Measurements from ENCODE around the gene ADAMTS17.

ADAMTS17 gene

GRCh38 chr15:100245855-100246254 lies 95.9 kb downstream of the ADAMTS17 start:
- DNase-seq = no peak

GRCh38 chr15:100245487-100245820 lies 96.3 kb downstream of the ADAMTS17 start:
- no peak for DNase-seq

DNA sequence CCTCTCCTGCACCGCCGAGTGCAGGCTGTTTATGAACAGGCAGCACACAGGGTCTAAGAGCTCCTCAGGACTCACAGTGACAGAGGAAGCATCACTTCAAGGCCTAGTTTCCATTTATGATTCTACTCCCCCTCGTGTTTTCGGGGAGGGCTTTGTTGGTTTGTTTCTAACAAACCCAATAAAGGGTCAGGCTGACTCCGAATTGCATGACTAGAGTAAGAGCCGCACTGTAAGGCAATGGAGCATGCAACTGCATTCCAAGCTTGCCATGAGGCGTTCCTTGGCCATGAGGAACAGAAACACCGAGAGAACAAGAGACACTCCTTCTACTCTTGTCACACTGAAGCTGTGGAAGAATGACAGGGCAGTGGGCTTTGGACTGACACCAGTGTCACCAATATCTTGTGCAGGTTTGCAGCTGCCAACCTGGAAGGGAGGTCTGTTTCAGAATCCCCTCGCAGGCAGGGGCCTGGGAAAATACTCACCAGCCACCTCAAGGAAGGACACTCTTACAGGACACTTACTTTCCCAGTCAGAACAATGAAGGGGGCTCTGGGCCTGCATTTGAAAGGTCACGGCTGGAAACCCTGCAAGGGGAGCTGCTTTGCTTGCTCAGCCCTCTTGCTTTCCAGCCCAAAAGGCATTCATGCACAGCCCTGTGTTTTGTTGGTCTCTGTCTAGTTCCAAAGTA lies 96.8 kb downstream of the ADAMTS17 start:
- DNase-seq = no peak

DNA sequence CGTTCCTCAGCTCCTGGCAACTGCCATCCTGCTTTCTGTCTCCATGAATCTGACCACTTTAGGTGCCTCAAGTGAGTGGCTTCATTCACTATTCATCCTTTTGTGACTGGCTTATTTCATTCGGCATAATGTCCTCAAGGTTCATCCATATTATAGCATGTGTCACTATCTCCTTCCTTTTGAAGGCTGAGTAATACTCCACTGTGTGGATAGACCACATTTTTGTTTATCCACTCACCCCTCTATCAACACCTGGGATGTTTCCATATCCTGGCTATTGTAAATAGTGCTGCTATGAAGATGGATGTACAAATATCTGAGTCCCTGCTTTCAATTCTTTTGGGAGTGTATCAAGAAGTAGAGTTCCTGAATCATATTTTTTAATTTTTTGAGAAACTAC lies 98.8 kb downstream of the ADAMTS17 start:
- no peak for DNase-seq

GRCh38 chr15:100241572-100242482 lies 99.9 kb downstream of the ADAMTS17 start:
- DNase-seq = no peak

DNA sequence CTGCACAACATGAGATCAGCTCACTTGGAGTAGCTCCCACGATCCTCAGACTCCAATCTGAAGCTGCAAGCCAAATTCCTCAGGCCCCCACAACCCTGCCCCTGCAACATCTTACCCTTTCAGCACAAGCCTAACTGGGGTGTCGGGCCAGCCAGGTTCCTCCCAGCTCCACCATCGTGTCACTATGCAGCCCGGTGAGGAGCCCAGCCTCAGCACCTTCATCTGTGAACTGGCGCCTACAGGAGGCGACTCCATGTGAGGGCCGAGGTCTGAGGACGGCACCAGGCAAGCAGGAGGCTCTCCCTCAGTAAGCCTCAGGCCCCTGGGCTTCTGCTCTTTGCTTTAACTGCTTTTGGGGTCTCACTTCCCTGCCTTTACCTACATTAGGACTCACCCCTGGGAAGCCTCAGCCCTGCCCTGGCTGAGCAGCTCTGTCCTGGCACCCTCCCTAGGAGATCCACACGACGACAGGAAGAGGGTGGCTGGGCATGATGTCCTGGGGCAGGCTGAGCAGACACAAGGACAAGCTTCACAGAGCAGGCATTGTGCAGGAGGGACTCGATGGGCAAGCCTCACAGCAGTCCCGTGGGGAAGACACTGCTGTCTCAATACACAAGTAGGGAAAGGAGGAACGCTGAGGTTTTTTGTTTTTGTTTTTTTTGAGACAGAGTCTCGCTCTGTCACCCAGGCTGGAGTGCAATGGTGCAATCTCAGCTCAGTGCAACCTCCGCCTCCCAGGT lies 104.6 kb downstream of the ADAMTS17 start:
- no peak for DNase-seq

- DNase-seq = no peak
These were observed 106.7 kb downstream of the ADAMTS17 start for GRCh38 chr15:100235030-100235617.

DNA sequence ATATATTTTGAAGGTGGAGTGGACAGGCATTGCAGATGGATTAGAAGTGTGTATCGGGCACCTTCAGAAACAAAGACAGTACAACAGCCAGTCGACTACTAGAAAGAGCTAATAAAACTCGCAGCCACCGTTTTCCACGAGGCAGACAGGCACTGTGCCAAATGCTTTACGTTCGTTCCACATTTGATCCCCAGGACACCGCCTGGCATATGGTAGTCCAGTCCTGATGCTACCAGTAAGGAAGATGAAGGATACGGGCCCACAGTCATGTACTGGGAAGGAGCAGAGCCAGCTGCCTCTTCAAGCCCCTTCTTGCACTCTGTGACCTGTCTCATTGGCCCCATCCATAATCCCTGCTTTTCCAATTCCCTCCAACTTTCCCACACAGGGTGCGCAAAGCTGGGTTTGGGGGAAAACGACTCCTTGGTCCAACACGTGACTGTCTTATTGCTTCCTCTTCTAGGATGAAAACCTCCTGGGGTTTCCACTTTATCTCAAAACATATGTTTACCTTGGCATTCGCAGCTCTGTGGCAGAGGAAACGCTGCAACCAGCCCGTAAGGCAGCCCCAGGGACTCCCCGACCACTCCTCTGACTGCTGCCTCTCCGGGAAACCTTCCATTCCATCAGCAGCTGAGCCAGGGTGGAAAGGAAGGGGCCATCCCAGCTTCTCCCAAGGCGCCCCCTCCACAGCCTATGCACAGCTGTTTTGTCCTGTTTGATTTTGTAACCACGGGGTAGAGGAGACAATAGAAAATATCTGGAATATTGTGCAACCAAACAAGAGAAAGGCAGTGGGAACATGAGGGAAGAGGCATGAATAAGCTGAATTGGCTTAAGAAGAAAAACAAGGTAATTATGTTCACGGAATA lies 107.4 kb downstream of the ADAMTS17 start:
- DNase-seq = no peak

- no peak for DNase-seq
These were observed 111.0 kb downstream of the ADAMTS17 start for GRCh38 chr15:100230784-100231183.

DNA sequence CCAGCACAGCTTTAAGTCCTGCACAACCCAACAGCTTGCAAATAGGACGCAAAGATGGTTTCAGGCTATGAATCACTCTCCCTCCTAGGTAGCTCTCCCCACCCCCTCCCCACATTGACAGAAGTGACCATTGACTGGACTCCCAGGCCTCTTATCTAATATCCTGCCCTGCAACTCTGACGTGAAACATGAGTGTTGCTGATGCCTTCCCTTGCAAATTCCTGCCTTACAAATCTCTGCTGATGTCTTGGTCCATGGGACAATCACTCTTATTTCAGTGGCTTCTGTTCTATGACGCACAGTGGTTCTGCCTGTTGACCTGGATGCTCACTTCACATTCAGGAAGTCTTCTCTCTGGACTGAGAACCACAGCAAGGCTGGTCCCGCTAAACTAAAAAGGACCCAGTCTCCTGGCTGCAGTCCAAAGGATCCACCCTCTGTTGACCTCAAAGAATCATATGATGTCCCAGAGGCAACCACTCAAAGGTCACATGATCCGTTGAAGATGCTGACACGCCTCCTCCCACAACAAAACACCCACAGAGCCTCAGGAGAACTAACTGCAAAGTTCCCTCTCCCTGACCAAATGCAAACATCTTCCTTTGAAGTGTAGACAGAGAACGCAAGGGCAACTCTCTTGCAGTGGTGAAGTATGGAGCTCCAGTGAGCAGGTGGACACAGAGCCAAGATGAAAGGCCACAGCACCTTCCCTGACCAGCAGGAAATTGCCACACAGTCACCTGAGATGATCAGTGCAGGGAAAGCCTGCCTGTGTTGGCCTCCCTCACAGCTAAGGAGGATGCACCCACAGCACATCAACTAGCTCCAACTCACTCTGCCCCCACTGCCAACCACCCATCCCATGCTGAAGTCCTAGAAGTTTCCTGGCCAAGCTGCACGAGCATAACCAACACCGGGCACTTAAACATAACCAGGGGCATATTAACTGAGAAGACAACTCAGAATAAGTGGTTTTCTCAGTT lies 112.3 kb downstream of the ADAMTS17 start:
- DNase-seq = no peak

- no peak for DNase-seq
These were observed 114.0 kb downstream of the ADAMTS17 start for GRCh38 chr15:100227781-100228180.

DNA sequence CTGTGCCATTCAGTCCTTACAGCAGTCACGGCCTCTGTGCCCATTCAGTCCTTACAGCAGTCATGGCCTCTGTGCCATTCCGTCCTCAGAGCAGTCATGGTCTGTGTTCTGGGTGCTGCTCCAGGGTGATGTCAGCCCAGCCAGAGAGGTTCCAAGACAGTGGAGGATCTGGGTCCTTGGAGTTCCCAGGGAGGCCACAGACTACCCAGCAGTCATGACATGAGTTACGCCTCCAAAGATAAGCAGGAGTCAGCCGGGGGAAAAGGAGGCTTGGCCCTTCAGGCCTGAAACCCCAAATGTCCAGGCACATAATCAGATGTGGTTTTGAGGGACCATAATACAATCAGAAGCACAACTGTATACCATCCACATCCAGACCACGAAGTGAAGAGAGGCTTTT lies 115.7 kb downstream of the ADAMTS17 start:
- DNase-seq = no peak

DNA sequence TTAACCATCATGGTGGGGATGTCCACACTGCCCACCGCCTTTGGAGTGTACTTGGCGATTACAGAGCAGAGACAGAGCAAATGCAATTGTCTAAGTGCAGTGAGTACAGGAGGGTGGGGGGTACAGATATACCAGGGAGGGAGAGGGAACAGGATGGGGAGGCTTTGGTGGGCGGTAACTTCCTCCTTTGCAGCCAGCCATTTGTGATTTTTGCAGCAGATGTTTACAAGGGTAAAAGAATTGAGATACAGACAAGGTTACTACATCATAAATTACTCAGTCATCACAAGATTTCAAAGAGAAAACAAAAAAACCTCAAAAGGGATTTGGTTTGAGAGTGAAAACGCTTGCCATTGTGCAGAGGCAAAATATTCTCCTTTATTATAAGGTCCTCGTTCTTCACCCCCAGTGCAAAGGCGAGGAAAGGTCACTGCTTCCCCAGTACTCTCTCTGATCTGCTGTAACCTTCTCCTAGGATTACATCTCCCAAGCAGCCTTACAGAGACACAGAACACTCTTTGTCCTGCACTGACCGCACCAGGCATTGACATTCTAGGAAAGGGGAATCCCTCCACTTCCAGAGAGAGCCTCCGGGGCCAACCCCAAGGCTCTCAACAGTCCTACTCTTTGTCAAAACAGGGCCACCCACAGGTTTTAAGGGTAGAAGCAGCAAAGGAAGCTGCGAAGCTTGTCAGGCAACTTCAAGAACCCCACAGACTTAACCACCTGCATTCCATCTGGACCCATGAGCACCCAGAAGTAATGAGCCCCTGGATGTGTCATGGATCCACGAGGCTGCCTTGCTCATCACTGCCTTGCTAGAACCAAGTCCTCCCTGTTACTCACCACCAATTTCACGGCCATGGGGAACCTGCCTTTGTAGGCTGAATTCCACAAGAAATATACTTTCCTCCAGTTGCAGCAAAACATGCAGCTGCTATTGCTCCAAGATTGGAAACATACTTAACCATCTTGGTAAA lies 117.3 kb downstream of the ADAMTS17 start:
- DNase-seq = no peak

- DNase-seq = no peak
These were observed 119.4 kb downstream of the ADAMTS17 start for GRCh38 chr15:100222349-100222715.

DNA sequence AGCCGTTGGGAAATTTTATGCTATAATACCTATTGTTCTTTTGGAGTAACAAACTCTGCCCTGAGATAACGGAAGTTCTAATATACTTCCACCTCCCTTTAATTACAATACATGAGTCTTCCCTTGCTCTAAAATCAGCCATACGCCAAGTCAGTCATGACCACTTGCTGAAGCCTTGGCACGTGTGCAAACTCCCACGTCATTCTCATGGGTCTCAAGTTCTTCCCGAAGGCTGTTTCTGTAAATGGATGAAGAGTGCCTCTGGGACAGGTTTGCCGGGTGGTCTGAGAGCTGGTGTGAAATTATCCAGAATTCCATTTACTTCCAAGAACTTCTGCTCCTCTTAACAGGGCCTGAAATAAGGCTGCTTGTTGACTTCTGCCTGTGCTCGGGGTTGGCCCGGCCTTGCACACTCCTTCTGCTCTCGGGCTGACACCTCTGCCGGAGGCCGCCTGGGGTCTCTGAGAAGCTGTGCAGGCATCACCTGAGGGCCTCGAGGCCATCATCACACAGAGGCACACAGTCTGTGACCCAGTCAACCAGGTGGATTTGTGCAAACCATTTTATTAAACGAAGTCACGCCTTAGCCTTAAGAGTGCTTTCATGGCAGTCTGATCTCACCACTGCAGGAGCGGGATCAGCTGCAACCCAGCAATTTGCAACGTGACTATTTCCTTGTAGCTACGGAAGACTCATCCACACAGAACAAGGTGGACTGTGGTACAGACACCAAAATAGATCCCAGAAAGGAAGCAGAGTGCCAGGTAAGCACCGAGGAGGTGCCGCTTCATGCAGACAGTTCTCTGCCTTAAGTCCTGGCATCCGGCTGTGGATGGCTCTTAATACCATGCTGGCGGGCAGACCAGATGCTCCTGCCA lies 120.1 kb downstream of the ADAMTS17 start:
- DNase-seq = no peak

GRCh38 chr15:100220058-100220768 lies 121.6 kb downstream of the ADAMTS17 start:
- no peak for DNase-seq

GRCh38 chr15:100218434-100218833 lies 123.3 kb downstream of the ADAMTS17 start:
- DNase-seq = no peak

GRCh38 chr15:100216182-100216581 lies 125.6 kb downstream of the ADAMTS17 start:
- no peak for DNase-seq
